ENCODE results near the gene SOX11. TPM values are rescaled to one million over a fixed set of nuclear protein-coding genes. Genes with fewer than 3 reads are reported as not detected.

Gene SOX11
- total RNA-seq, 4 donors from 2014 or later, result not detected

DNA sequence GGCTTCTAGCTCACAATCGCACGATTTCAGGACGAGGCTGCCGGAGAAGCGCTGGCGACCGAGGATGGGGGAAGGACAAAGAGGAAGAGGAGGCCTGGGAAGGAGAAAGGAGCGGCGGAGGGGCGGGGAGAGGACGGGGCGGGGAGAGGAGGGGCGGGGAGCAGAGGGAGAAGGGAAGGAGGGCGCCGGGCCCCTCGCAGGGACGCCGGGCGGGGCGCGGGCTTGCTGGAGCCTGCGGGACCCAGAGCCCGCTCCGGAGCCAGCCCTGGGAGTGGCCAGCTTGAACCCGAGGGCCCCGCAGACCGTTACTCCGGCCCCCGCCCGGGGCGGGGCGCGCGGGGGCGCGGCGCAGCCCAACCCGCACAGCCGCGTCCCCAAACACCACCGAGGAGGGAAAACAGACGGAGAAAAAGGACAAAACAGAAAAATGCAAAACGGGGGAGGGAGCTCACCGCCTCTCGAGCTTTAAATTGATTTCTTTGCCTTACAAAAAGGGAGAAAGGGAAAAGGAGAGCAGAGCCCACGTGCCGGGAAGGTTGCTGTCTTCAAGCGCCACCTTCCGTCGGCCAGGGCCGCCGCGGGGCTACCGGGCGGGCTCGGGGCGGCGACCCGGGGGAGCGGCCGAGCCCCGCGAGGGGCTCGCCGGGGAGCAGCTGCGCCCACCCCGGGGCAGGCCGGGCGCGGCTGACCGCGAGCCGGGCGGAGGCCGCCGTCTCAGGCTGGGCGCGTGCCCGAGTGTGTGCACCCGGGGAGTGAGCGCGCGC is 781 bp upstream of the SOX11 start:
- intact Hi-C loops (cut with DNase I), result no loop called here
- Histone ChIP-seq H3K27me3 (peaks cover 40% of the 10 kb centered on the region), H3K4me1 (peaks cover 23 to 35% of the 10 kb centered on the region in 2 donors), H3K36me3 (no peaks in the 10 kb centered on the region), H3K4me3 (replicated peaks in 1 of 3) (peak overlapping the region in 1 of 3 donors; percentile 23), H3K9me3 (no peaks in the 10 kb centered on the region), H3K27ac (no peak overlapping the region)
- WGBS, 2 donors, result 2% methylated on average over 47 to 50 of the region's 83 CpGs
- no peak for TF ChIP-seq POLR2A (IDR thresholded peaks at IDR 0.05)
- TF ChIP-seq, protein P1, sequence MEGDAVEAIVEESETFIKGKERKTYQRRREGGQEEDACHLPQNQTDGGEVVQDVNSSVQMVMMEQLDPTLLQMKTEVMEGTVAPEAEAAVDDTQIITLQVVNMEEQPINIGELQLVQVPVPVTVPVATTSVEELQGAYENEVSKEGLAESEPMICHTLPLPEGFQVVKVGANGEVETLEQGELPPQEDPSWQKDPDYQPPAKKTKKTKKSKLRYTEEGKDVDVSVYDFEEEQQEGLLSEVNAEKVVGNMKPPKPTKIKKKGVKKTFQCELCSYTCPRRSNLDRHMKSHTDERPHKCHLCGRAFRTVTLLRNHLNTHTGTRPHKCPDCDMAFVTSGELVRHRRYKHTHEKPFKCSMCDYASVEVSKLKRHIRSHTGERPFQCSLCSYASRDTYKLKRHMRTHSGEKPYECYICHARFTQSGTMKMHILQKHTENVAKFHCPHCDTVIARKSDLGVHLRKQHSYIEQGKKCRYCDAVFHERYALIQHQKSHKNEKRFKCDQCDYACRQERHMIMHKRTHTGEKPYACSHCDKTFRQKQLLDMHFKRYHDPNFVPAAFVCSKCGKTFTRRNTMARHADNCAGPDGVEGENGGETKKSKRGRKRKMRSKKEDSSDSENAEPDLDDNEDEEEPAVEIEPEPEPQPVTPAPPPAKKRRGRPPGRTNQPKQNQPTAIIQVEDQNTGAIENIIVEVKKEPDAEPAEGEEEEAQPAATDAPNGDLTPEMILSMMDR (IDR thresholded peaks at IDR 0.05), result peak in 2 of 6 experiments; percentile 33 to 37
- no peak for DNase-seq

DNA sequence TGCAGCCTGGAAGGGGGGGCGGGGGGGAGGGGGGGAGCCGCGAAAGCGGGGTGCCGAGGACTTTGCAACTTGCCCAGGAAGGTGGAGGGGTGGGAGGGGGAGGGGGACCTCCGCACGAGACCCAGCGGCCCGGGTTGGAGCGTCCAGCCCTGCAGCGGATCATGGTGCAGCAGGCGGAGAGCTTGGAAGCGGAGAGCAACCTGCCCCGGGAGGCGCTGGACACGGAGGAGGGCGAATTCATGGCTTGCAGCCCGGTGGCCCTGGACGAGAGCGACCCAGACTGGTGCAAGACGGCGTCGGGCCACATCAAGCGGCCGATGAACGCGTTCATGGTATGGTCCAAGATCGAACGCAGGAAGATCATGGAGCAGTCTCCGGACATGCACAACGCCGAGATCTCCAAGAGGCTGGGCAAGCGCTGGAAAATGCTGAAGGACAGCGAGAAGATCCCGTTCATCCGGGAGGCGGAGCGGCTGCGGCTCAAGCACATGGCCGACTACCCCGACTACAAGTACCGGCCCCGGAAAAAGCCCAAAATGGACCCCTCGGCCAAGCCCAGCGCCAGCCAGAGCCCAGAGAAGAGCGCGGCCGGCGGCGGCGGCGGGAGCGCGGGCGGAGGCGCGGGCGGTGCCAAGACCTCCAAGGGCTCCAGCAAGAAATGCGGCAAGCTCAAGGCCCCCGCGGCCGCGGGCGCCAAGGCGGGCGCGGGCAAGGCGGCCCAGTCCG is 540 bp downstream of the SOX11 start:
- H3K27me3 ChIP-seq, result peaks cover 50% of the 10 kb centered on the region
- H3K4me1 ChIP-seq, result peaks cover 33 to 44% of the 10 kb centered on the region in 2 donors
- H3K9me3 ChIP-seq, result no peaks in the 10 kb centered on the region
- 2% methylated on average over 16 to 54 of the region's 69 CpGs for WGBS, 2 donors
- no peak for DNase-seq
- H3K4me3 ChIP-seq (replicated peaks in 1 of 3), result no peak overlapping the region
- H3K36me3 ChIP-seq, result no peaks in the 10 kb centered on the region
- intact Hi-C loops (cut with DNase I), result no loop called here
- no peak overlapping the region for H3K27ac ChIP-seq
- TF ChIP-seq POLR2A (IDR thresholded peaks at IDR 0.05), result no peak
- TF ChIP-seq, protein P1 (IDR thresholded peaks at IDR 0.05), result no peak

DNA sequence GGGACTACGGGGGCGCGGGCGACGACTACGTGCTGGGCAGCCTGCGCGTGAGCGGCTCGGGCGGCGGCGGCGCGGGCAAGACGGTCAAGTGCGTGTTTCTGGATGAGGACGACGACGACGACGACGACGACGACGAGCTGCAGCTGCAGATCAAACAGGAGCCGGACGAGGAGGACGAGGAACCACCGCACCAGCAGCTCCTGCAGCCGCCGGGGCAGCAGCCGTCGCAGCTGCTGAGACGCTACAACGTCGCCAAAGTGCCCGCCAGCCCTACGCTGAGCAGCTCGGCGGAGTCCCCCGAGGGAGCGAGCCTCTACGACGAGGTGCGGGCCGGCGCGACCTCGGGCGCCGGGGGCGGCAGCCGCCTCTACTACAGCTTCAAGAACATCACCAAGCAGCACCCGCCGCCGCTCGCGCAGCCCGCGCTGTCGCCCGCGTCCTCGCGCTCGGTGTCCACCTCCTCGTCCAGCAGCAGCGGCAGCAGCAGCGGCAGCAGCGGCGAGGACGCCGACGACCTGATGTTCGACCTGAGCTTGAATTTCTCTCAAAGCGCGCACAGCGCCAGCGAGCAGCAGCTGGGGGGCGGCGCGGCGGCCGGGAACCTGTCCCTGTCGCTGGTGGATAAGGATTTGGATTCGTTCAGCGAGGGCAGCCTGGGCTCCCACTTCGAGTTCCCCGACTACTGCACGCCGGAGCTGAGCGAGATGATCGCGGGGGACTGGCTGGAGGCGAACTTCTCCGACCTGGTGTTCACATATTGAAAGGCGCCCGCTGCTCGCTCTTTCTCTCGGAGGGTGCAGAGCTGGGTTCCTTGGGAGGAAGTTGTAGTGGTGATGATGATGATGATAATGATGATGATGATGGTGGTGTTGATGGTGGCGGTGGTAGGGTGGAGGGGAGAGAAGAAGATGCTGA is 1.4 kb downstream of the SOX11 start:
- intact Hi-C loops (cut with DNase I), result no loop called here
- peaks cover 33 to 44% of the 10 kb centered on the region in 2 donors for H3K4me1 ChIP-seq
- H3K9me3 ChIP-seq, result no peaks in the 10 kb centered on the region
- no peak overlapping the region for H3K27ac ChIP-seq
- TF ChIP-seq, protein P1 (IDR thresholded peaks at IDR 0.05), result no peak
- no peak for TF ChIP-seq POLR2A (IDR thresholded peaks at IDR 0.05)
- peaks cover 57% of the 10 kb centered on the region for H3K27me3 ChIP-seq
- no peak for DNase-seq
- no peaks in the 10 kb centered on the region for H3K36me3 ChIP-seq
- H3K4me3 ChIP-seq (replicated peaks in 1 of 3), result no peak overlapping the region
- 1 to 2% methylated on average over 43 to 76 of the region's 102 CpGs for WGBS, 2 donors

DNA sequence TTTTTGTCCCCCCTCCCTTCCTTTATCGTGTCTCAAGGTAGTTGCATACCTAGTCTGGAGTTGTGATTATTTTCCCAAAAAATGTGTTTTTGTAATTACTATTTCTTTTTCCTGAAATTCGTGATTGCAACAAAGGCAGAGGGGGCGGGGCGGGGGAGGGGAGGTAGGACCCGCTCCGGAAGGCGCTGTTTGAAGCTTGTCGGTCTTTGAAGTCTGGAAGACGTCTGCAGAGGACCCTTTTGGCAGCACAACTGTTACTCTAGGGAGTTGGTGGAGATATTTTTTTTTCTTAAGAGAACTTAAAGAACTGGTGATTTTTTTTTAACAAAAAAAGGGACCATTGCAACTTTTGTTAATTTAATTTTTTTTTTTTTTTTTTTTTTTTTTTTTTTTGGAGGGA is 2.1 kb downstream of the SOX11 start:
- Histone ChIP-seq H3K9me3 (no peaks in the 10 kb centered on the region), H3K27me3 (peaks cover 62% of the 10 kb centered on the region), H3K4me3 (replicated peaks in 1 of 3) (no peak overlapping the region), H3K4me1 (peaks cover 33 to 44% of the 10 kb centered on the region in 2 donors), H3K36me3 (no peaks in the 10 kb centered on the region), H3K27ac (no peak overlapping the region)
- WGBS, 2 donors, result 18 to 22% methylated on average over 9 of the region's 9 CpGs
- TF ChIP-seq POLR2A (IDR thresholded peaks at IDR 0.05), result no peak
- TF ChIP-seq, protein P1 (IDR thresholded peaks at IDR 0.05), result no peak
- no peak for DNase-seq
- intact Hi-C loops (cut with DNase I), result no loop called here

All from thyroid gland (tissue), 4 donors.